ENCODE data around the gene CDK5RAP3.

DNA sequence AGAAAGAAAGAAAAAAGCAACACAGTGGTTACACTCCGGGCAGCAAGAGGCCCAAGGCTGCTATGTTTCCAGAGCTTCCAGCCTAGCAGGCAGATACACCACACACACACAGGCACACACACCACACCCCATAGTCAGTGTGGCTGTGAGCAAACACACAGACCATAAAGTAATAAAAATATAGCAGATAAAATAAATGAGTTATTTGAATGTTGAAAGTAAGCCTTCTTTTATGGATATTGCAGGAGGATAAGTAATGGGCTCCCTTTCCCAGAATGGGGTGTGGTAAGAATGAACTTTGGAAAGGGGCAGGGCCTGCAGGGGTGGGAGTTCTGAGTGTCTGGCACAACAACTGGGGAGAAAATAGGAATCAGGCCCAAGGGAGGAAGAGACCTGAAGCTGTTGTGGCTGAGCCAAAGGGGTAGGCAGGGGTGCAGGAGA lies 4.8 kb upstream of the CDK5RAP3 start:
- TF ChIP-seq POLR2A (IDR thresholded peaks at IDR 0.05; ENCODE audit: low read length) (no peak), GATA1 (IDR thresholded peaks at IDR 0.05; ENCODE audit: low read depth, low read length) (no peak)

All from erythroblast (primary cell).